SU-DHL-6 (cell line): ENCODE measurements around the gene CD300E.

Experiments used
- H2AFZ ChIP-seq: fragments of 200-600 bp; sonication (generic); 2 replicates; pipeline ENCODE4 v1.6.1; 2014; ENCODE audit warnings: low read depth, mild to moderate bottlenecking, moderate library complexity, mixed read lengths, antibody characterized with exemption, low read length; ENCODE audit not compliant: severe bottlenecking
- H3F3A ChIP-seq: fragments of 200-600 bp; shearing (Covaris generic); 2 replicates; pipeline ENCODE4 v1.6.0; 2016; ENCODE audit warnings: antibody characterized with exemption, mild to moderate bottlenecking; ENCODE audit not compliant: insufficient read depth
- H3K27ac ChIP-seq: fragments of 200-600 bp; sonication (generic); 2 replicates; pipeline ENCODE4 v1.5.1; 2016; ENCODE audit warnings: low read depth, mild to moderate bottlenecking, low read length, moderate library complexity, mixed read lengths
- H3K27me3 ChIP-seq: fragments of 200-600 bp; sonication (generic), shearing (Covaris generic); 2 replicates; pipeline ENCODE4 v1.6.0; 2014; ENCODE audit warnings: mild to moderate bottlenecking, low read length
- H3K36me3 ChIP-seq: fragments of 200-600 bp; sonication (generic); 2 replicates; pipeline ENCODE4 v1.6.1; 2014; ENCODE audit warnings: mild to moderate bottlenecking, low read length, mixed read lengths
- H3K4me2 ChIP-seq: fragments of 300-600, 200-600 bp; shearing (Covaris generic), sonication (generic); 2 replicates; pipeline ENCODE4 v1.6.0; 2014; ENCODE audit warnings: low read length, low read depth, mild to moderate bottlenecking; ENCODE audit not compliant: poor library complexity, severe bottlenecking
- H3K4me3 ChIP-seq: fragments of 200-600 bp; sonication (generic); 2 replicates; pipeline ENCODE4 v1.5.1; 2014; ENCODE audit warnings: antibody characterized with exemption, low read length, mild to moderate bottlenecking, mixed read lengths; ENCODE audit not compliant: insufficient read depth, poor library complexity, severe bottlenecking
- H3K79me2 ChIP-seq: fragments of 200-600 bp; sonication (generic); 2 replicates; pipeline ENCODE4 v1.6.1; 2014; ENCODE audit warnings: mild to moderate bottlenecking, low read length, moderate library complexity; ENCODE audit not compliant: insufficient read depth
- H3K9ac ChIP-seq: fragments of 200-600 bp; sonication (generic); 2 replicates; pipeline ENCODE4 v1.7.0; 2014; ENCODE audit warnings: mild to moderate bottlenecking, low read length
- H3K9me2 ChIP-seq: fragments of 200-600 bp; sonication (generic); replicated peaks from 2 replicates; pipeline ENCODE4 v1.6.1; 2014; ENCODE audit warnings: low read length; ENCODE audit not compliant: insufficient read depth
- H3K9me3 ChIP-seq: fragments of 200-600 bp; sonication (generic); 2 replicates; pipeline ENCODE4 v1.6.1; 2014; ENCODE audit warnings: low read length, mixed read lengths; ENCODE audit not compliant: insufficient read depth
- H4K20me1 ChIP-seq: fragments of 200-600 bp; sonication (generic); 2 replicates; pipeline ENCODE4 v1.6.1; 2014; ENCODE audit warnings: low read depth, mild to moderate bottlenecking, antibody characterized with exemption, low read length, moderate library complexity, mixed read lengths
- EZH2phosphoT487 ChIP-seq: fragments of 200-600 bp; sonication (generic), shearing (Covaris generic); conservative IDR thresholded peaks from 2 replicates; pipeline ENCODE4 v1.6.1; 2018; ENCODE audit warnings: mild to moderate bottlenecking, antibody characterized with exemption, low read length, moderate library complexity, mixed read lengths
- TF ChIP-seq, protein P1 (sequence below): fragments of 200-600 bp; sonication (generic); IDR thresholded peaks from one replicate; pipeline ENCODE4 v1.5.1; 2017; ENCODE audit warnings: antibody characterized with exemption, mild to moderate bottlenecking, low read length, moderate library complexity; ENCODE audit not compliant: insufficient read depth, poor library complexity, severe bottlenecking

CD300E gene

DNA sequence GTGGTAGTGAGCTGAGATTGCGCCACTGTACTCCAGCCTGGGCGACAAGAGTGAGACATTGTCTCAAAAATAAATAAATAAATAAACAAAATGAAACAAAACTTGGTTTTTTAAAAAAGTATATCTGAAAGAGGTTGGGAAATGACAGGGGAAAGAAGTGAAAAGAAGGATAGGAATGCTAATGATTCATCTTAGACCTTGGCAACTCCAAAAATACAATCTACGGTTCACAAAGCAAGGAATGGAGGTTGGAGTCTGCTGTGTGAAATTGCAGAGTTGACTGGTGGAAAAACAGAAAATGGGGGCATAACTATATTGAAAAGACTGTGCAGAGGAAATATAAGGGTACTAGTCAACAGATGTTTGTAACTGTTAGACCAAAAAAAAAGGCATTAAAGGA lies 40.0 kb upstream of the CD300E start:
- H3K9me2 ChIP-seq = no peaks in the 10 kb centered on the region
- H4K20me1 ChIP-seq = no peaks in the 10 kb centered on the region
- no peaks in the 10 kb centered on the region for H3K79me2 ChIP-seq
- no peak for TF ChIP-seq EZH2phosphoT487
- TF ChIP-seq, protein P1, sequence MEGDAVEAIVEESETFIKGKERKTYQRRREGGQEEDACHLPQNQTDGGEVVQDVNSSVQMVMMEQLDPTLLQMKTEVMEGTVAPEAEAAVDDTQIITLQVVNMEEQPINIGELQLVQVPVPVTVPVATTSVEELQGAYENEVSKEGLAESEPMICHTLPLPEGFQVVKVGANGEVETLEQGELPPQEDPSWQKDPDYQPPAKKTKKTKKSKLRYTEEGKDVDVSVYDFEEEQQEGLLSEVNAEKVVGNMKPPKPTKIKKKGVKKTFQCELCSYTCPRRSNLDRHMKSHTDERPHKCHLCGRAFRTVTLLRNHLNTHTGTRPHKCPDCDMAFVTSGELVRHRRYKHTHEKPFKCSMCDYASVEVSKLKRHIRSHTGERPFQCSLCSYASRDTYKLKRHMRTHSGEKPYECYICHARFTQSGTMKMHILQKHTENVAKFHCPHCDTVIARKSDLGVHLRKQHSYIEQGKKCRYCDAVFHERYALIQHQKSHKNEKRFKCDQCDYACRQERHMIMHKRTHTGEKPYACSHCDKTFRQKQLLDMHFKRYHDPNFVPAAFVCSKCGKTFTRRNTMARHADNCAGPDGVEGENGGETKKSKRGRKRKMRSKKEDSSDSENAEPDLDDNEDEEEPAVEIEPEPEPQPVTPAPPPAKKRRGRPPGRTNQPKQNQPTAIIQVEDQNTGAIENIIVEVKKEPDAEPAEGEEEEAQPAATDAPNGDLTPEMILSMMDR = no peak
- no peak overlapping the region for H2AFZ ChIP-seq
- H3K9ac ChIP-seq = no peak overlapping the region
- no peaks in the 10 kb centered on the region for H3K36me3 ChIP-seq
- H3K4me2 ChIP-seq = no peak overlapping the region
- no peaks in the 10 kb centered on the region for H3K27me3 ChIP-seq
- H3K4me3 ChIP-seq = no peak overlapping the region
- H3K9me3 ChIP-seq = no peaks in the 10 kb centered on the region
- H3F3A ChIP-seq = no peaks in the 10 kb centered on the region
- H3K27ac ChIP-seq = no peak overlapping the region

GRCh38 chr17:74659889-74660288 lies 36.4 kb upstream of the CD300E start:
- Histone ChIP-seq H3K79me2 (no peaks in the 10 kb centered on the region), H3K4me2 (no peak overlapping the region), H3K27ac (no peak overlapping the region), H3K9me2 (no peaks in the 10 kb centered on the region), H3K9me3 (no peaks in the 10 kb centered on the region), H4K20me1 (no peaks in the 10 kb centered on the region), H3K27me3 (no peaks in the 10 kb centered on the region), H3F3A (no peaks in the 10 kb centered on the region), H3K4me3 (no peak overlapping the region), H3K9ac (no peak overlapping the region), H3K36me3 (no peaks in the 10 kb centered on the region), H2AFZ (no peak overlapping the region)
- TF ChIP-seq, protein P1 = no peak
- no peak for TF ChIP-seq EZH2phosphoT487

DNA sequence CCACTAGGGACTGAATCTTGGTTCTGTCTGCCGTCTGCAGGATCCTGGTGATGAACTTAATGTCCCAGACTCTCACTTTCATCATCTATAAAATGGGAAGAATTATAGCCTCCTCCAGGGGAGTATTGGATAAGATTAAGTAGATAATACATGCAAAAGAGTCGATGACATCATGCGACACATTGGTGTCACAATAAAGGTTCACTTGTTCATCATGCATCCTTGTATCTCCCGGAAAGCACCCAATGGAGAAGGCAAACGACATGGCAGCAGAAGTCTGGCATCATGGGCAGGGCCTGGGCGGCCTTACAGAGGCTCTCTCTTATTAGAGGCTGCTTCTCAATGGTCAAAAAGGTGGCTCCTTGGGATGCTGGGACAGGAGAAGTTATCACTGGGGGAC lies 35.1 kb upstream of the CD300E start:
- Histone ChIP-seq H3K4me2 (no peak overlapping the region), H2AFZ (no peak overlapping the region), H3K79me2 (no peaks in the 10 kb centered on the region), H3K27me3 (no peaks in the 10 kb centered on the region), H3K9me2 (no peaks in the 10 kb centered on the region), H3F3A (no peaks in the 10 kb centered on the region), H3K36me3 (no peaks in the 10 kb centered on the region), H3K27ac (no peak overlapping the region), H3K9me3 (no peaks in the 10 kb centered on the region), H4K20me1 (no peaks in the 10 kb centered on the region), H3K9ac (no peak overlapping the region), H3K4me3 (no peak overlapping the region)
- TF ChIP-seq, protein P1 = no peak
- no peak for TF ChIP-seq EZH2phosphoT487

DNA sequence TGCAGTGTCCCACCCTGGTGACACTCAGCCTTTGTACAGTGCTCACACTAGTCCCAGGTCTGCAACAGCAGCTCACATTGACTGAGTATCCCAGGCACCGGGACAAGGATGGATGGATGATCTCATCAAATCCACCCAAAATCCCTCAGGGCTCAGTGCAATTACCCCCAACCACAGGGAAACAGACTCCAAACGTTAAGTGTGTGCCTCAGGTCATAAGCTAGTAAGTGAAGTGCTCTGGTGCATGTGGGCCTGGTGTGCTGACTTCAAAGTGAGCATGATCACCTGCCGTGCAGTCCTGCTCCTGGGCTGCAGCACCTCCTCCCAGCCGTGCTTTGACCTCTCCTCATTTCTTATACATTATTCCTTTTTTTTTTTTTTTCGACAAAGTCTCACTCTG lies 31.2 kb upstream of the CD300E start:
- TF ChIP-seq EZH2phosphoT487 = no peak
- TF ChIP-seq, protein P1 = no peak
- Histone ChIP-seq H3K9me2 (no peaks in the 10 kb centered on the region), H4K20me1 (no peaks in the 10 kb centered on the region), H3K27ac (no peak overlapping the region), H2AFZ (no peak overlapping the region), H3K36me3 (no peaks in the 10 kb centered on the region), H3K4me2 (no peak overlapping the region), H3K4me3 (no peak overlapping the region), H3K9ac (no peak overlapping the region), H3K9me3 (no peaks in the 10 kb centered on the region), H3F3A (no peaks in the 10 kb centered on the region), H3K27me3 (no peaks in the 10 kb centered on the region; the same call in 1 of the 2 replicates), H3K79me2 (no peaks in the 10 kb centered on the region)
